GM19035 (cell line): ENCODE results near the gene ODAD3.
"Not testable (repeated sequence)": the region's sequence is repeated elsewhere in the genome, so short reads cannot be mapped to it uniquely, and the experiment has no call there.

Source experiments
- ATAC-seq: cut with Tn5 transposase; IDR thresholded peaks from one replicate; pipeline ENCODE4 v1.9.1; 2021; ENCODE audit not compliant: unreplicated experiment

The ODAD3 gene

GRCh38 chr19:11461453-11461852 is 26.5 kb upstream of the ODAD3 start:
- no peak for ATAC-seq

GRCh38 chr19:11460207-11460606 is 25.3 kb upstream of the ODAD3 start:
- no peak for ATAC-seq

DNA sequence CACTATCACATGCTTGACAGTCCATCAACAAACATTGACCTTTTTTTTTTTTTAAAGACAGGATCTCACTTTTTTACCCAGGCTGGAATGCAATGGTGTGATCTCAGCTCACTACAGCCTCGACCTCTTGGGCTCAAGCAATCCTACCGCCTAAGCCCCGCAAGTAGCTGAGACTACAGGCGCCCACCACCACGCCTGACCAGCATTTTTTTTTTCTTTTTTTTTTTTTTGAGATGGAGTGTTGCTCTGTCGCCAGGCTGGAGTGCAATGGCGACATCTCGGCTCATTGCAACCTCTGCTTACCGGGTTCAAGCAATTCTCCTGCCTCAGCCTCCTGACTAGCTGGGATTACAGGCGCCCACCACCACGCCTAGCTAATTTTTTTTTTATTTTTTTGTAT is 24.0 kb upstream of the ODAD3 start:
- not testable (repeated sequence) for ATAC-seq

GRCh38 chr19:11458236-11458900 is 23.4 kb upstream of the ODAD3 start:
- ATAC-seq = no peak

- ATAC-seq = no peak
Observed at GRCh38 chr19:11457831-11458230, 22.9 kb upstream of the ODAD3 start.

DNA sequence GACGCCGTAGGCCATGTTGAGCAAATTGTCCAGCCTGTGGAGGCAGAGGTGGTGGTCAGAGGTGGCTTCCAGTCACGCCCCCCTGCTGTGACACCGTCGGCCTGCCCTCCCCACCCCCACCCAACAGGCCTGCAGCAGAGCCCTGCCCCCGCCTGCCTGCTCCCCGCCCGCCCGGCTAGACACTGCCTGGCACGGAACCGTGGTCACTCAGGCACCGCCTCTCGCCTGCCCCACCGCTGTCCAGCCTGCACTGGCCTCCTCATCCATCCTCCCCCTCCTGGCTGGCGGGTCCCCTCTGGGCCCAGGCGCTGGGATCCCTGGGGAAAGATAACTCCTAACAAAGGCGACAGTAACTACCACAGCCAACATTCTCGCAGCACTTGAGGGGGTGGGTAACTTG is 22.2 kb upstream of the ODAD3 start:
- no peak for ATAC-seq

- ATAC-seq = no peak
Observed at GRCh38 chr19:11456659-11457058, 21.7 kb upstream of the ODAD3 start.

DNA sequence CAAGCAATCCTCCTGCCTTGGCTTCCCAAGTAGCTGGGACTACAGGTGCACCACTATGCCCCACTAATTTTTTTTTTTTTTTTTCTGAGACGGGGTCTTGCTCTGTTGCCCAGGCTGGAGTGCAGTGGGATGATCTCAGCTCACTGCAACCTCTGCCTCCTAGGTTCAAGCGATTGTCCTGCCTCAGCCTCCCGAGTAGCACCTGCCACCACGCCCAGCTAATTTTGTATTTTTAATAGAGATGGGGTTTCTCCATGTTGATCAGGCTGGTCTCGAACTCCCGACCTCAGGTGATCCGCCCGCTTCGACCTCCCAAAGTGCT is 20.3 kb upstream of the ODAD3 start:
- ATAC-seq = not testable (repeated sequence)

GRCh38 chr19:11453468-11454341 is 18.8 kb upstream of the ODAD3 start:
- no peak for ATAC-seq

DNA sequence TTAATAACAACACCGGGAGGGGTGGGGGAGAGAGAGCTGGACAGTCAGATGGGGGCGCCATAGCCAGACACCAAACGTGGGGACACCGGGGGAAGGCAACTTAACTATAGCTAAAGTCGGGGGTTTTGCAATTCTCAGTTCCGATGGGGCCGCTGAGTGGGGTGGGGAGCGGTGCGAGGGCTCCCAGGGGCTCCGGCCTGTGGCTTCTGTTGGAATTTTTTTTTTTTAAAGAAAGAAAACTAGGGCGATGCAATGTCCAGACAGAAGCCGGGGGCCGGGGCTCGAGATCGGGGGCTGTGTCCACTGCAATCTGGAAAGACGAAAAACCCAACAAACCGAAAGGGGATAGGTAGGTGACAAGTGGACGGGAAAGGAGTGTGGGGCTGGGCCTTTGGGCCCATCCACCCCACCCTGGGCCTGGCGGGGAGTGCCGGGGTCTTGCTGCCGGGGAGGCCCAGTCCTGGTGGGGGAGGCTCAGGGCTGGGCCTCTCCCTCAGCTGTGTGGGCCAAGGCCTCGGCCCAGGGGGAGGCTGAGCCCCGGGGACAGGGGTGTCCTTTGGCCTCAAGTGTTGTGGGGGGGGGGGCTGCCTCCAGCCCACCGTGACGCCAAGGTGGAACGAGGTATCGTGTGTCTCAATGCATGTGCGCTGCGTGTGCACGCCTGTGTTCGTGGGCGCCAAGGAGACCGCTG is 17.8 kb upstream of the ODAD3 start:
- ATAC-seq = no peak

- no peak for ATAC-seq
Observed at GRCh38 chr19:11451871-11452619, 17.1 kb upstream of the ODAD3 start.

- no peak for ATAC-seq
Observed at GRCh38 chr19:11451327-11451870, 16.5 kb upstream of the ODAD3 start.

DNA sequence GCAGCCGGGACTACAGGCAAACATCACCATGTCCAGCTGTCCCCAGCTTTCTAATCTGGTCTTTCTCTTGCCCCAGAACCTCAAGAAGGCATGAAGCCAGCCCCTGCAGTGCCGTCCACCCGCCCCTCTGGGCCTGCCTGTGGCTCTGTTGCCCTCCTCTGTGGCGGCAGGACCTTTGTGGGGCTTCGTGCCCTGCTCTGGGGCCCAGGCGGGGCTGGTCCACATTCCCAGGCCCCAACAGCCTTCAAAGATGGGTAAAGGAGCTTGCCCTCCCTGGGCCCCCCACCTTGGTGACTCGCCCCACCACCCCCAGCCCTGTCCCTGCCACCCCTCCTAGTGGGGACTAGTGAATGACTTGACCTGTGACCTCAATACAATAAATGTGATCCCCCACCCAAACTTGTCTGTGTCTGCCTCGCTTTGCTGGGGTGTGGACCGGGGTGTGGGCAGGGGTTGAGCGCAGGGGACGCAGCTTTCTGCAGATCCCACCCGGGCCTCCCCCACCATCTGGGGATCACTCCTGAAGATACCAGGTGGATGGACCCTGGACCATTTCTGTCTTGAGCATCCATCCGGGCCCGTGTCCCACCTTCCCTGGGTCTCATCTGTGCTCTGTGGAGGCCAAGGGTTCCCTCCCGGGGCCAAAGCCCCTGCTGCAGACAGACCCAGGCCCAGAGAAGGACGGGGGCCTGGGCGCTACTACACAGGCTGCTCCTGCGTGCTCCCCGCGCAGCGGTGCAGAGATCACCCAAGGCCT is 15.8 kb upstream of the ODAD3 start:
- no peak for ATAC-seq

- ATAC-seq = no peak
Observed at GRCh38 chr19:11448923-11449554, 14.1 kb upstream of the ODAD3 start.

GRCh38 chr19:11448410-11448809 is 13.5 kb upstream of the ODAD3 start:
- no peak for ATAC-seq

DNA sequence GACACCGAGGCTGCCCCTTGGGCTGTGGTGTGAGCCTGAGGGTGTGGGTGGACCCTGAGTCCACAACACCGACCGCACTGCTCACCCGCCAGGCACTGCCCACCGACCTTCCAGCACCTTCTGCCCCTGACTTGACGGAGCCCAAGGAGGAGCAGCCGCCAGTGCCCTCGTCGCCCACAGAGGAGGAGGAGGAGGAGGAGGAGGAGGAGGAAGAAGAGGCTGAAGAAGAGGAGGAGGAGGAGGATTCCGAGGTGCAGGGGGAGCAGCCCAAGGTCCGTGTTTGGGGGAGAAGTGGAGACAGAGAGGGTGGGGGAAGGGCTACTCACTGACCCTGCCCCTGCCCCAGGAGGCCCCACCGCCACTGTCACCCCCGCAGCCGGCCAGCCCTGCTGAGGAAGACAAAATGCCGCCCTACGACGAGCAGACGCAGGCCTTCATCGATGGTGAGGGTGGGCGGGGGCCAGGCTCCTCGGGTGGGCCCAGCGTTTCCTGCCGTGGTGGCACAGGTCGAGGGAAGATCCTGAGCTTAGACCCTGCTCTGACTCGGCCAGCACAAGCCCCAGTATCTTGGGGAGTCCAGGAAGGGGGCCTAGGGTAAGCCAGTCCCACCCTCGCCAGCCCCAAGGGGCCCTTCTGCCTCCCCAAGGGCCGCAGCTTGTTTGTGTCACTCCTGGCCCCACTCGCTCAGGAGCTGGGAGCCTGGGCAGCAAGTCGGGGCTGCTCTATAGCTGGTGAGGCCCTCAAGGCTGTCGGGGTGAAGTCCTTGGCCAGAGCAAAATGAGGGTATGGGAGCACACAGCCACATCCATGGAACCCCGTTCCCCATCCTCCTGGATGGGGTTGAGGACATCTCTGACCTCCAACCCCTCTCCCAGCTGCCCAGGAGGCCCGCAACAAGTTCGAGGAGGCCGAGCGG is 12.7 kb upstream of the ODAD3 start:
- ATAC-seq = no peak

DNA sequence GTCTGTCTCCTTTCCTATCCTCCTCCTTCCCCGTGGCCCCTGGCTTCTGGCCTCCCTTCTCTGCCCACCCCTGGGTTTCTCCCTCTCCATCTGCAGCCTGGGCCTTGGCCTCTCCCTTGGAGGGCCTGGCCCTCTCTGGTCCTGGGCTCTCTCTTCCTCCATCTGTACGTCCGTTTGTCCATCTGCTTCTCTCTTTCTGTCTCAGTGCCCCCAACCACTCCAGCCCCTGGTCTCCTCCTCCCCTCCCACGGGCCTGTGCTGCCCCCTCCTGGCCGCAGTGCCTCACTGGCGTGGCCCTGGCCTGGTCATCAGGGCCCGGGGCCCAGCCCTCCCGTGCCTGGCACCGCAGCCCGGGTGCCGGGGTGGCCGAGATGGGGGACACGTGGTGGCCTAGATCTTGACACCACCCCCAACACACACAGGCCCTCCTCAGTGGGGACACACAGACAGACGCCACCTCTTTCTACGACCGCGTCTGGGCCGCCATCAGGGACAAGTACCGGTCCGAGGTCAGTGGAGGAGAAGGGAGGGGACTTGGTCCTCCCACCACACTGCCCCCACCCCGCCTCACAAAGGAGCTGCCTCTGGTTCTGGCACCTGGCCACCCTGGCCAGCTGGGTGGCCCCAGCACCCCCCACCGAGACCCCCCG is 11.9 kb upstream of the ODAD3 start:
- no peak for ATAC-seq

DNA sequence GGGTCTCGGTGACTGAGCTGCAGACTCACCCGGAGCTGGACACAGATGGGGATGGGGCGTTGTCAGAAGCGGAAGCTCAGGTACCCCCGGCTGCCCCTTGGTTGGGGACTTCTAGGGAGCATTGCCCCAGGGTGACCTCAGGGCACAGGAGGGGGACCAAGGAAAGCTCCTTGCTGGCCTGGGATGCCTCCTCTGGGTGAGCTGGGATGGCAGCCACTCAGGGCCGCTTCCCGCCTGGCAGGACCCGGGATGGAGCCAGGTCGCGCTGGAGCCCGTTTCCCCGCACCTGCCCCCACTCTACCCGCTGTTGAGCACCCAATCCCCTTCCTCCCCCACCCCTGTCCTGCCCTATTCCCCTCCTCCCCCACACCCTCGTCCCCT is 11.3 kb upstream of the ODAD3 start:
- no peak for ATAC-seq
